Transverse colon (tissue), 4 donors: ENCODE data around the gene FAM20A.

Experiments used
- CTCF ChIP-seq, 5 experiments: fragments of 200-600 bp in 3 of 5; fragments of 450-650 bp in 2 of 5; sonication (generic) in 3 of 5; IDR thresholded peaks; 1 replicate in 2 of 5; 2 replicates in 3 of 5; pipeline ENCODE4 v1.5.1; 2016 to 2017; ENCODE audit warnings: antibody characterized with exemption in 5 of 5, inconsistent platforms in 3 of 5, mild to moderate bottlenecking in 2 of 5, moderate library complexity in 1 of 5
- EP300 ChIP-seq: sonication (generic); formaldehyde crosslinking; IDR thresholded peaks from one replicate; pipeline ENCODE4 v1.6.1; 2017; ENCODE audit warnings: antibody characterized with exemption, low read depth
- POLR2A ChIP-seq: fragments of 450-650 bp; IDR thresholded peaks from one replicate; pipeline ENCODE4 v1.6.1; 2016; ENCODE audit warnings: antibody characterized with exemption, mild to moderate bottlenecking, moderate library complexity
- POLR2AphosphoS5 ChIP-seq, 3 donors: sonication (generic); formaldehyde crosslinking; IDR thresholded peaks; one replicate each; pipeline ENCODE4 v1.6.1; 2016; ENCODE audit warnings: antibody characterized with exemption in 3 of 3

GRCh38 chr17:68603027-68603426, 1.9 kb upstream of the FAM20A start:
- TF ChIP-seq CTCF (IDR thresholded peaks at IDR 0.05) (no peak), EP300 (no peak), POLR2A (no peak), POLR2AphosphoS5 (IDR thresholded peaks at IDR 0.05) (no peak)
